GM20000 (cell line): ENCODE data around the gene PTPRE.

Experiments
- DNase-seq: peaks from one replicate; pipeline ENCODE4 v3.0.0; 2012; ENCODE audit warnings: low spot score
- CTCF ChIP-seq: IDR thresholded peaks from 2 replicates; pipeline ENCODE4 v1.5.1; 2012; ENCODE audit warnings: mild to moderate bottlenecking, control low read depth; ENCODE audit errors: extremely low read depth, missing control alignments

Gene PTPRE

GRCh38 chr10:128000471-128001362 lies 93.8 kb downstream of the PTPRE start:
- DNase-seq = no peak
- TF ChIP-seq CTCF = no peak

GRCh38 chr10:128001363-128001745 lies 94.5 kb downstream of the PTPRE start:
- no peak for DNase-seq
- TF ChIP-seq CTCF = no peak

- no peak for DNase-seq
- TF ChIP-seq CTCF = no peak
These were observed 94.9 kb downstream of the PTPRE start for GRCh38 chr10:128001849-128002248.

GRCh38 chr10:128003521-128003920 lies 96.6 kb downstream of the PTPRE start:
- TF ChIP-seq CTCF = no peak

GRCh38 chr10:128005858-128006257 lies 99.0 kb downstream of the PTPRE start:
- no peak for TF ChIP-seq CTCF
- no peak for DNase-seq

More at GRCh38 chr10:128003521-128003920, 96.6 kb downstream of the PTPRE start:
- no peak for DNase-seq

- TF ChIP-seq CTCF = no peak
- no peak for DNase-seq
These were observed 100.2 kb downstream of the PTPRE start for GRCh38 chr10:128007056-128007455.

GRCh38 chr10:128007971-128008370 lies 101.1 kb downstream of the PTPRE start:
- DNase-seq = no peak
- no peak for TF ChIP-seq CTCF
